ENCODE data around the gene CCDC12. TPM values are rescaled to one million over a fixed set of nuclear protein-coding genes. Genes with fewer than 3 reads are reported as not detected.

Gene CCDC12
- total and polyA plus RNA-seq, 8 donors = 34.7 to 57.9 (median 46.1) TPM

- H3K27me3 ChIP-seq = no peaks in the 10 kb centered on the region
- ATAC-seq (no peak), DNase-seq (peak in 1 of 4 donors; percentile 26)
- peak overlapping the region in 1 of 2 donors; percentile 92 for H3K27ac ChIP-seq
- intact Hi-C loops (cut with DNase I) = no loop called here
- H3K36me3 ChIP-seq = peaks cover 0 to 22% of the 10 kb centered on the region in 2 donors
- H3K4me1 ChIP-seq = peaks cover 70 to 99% of the 10 kb centered on the region in 2 donors
- H3K9me3 ChIP-seq = no peaks in the 10 kb centered on the region
- no peak for TF ChIP-seq CTCF (IDR thresholded peaks at IDR 0.05)
- H3K4me3 ChIP-seq = no peak overlapping the region
Measured at GRCh38 chr3:46933261-46933660, 43.3 kb downstream of the CCDC12 start.

DNA sequence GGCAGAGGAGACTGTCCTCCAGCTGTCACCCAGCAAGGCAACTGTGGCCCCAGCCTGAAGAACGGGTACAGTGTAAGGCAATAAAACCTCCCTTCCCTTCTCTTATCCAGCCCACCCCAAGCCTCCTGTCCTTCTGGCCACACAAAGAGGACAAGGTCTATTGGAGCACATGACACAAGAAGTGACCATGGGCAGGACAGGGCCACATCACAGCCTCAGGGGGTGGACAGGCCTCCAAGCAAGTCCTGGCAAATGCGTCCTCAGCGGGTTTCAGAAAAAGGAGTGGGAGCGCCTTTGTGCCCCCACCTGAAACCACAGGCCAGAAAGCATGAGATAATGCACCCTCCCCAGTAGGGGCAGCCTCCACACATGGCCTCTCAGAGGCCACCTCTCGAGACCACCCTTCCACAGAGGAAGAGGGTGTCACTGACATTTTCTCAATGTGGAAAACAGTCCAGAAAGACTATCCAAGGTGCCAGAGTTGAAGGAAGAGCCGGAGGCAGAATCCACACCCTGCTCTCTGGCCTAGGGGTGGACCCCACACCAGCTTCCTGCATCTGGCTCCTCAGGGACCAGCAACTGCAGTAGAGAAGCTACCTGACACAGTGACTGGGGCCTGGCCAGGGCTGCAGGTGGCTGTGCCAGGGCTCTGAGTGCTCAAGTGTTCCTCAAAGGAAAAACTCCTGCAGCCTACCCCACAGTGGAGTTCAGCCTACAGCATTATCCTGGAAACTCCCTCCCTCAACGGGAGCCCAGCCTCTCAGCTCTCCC is 43.9 kb downstream of the CCDC12 start:
- no peak for TF ChIP-seq CTCF (IDR thresholded peaks at IDR 0.05)
- H3K9me3 ChIP-seq = no peaks in the 10 kb centered on the region
- no peak overlapping the region for H3K4me3 ChIP-seq
- peak; percentile 9 for ATAC-seq
- DNase-seq = peak in 1 of 4 donors; percentile 47
- intact Hi-C loops (cut with DNase I) = no loop called here
- no peaks in the 10 kb centered on the region for H3K27me3 ChIP-seq
- H3K4me1 ChIP-seq = peaks cover 72 to 99% of the 10 kb centered on the region in 2 donors
- H3K36me3 ChIP-seq = peaks cover 0 to 16% of the 10 kb centered on the region in 2 donors
- H3K27ac ChIP-seq = peak overlapping the region; percentile 79 to 92

DNA sequence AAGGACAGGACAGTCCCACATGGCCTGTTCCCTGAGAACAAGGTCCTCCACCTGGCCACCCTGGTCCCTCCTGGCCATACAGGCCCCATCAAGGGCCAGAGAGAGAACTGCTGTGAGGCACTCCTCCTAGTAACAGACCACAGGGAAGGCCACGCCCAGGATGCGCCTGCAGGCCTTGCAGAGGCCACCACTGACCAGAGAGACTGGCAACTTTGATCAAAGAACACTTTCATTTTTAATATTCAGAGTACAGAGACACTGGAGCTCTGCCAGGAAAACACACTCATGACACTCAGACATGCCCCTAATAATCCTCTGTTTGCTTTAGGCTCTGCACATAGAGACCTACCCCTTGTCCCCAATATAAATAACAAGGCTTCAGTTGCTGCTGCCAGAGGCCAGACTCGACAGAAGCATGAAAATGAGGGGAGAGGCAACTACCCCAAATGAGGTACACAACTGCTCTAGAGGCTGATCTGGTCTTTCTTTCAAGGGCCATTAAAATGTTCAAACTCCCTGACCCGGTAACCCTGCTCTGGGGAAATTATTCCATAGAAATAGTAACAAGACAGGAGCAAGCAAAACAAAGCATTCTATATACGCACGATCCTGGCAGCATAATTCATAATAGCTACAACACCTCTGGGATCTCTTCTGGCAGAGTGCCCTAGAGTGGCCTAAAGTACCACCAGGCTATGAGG is 44.8 kb downstream of the CCDC12 start:
- ATAC-seq (peak; percentile 15), DNase-seq (peak in 2 of 4 donors; percentile 82 to 95)
- intact Hi-C loops (cut with DNase I) = no loop called here
- Histone ChIP-seq H3K4me1 (peaks cover 79 to 99% of the 10 kb centered on the region in 2 donors), H3K9me3 (no peaks in the 10 kb centered on the region), H3K27me3 (no peaks in the 10 kb centered on the region), H3K36me3 (peaks cover 0 to 7% of the 10 kb centered on the region in 2 donors), H3K27ac (peak overlapping the region; percentile 79 to 92), H3K4me3 (no peak overlapping the region)
- TF ChIP-seq CTCF (IDR thresholded peaks at IDR 0.05) = no peak

DNA sequence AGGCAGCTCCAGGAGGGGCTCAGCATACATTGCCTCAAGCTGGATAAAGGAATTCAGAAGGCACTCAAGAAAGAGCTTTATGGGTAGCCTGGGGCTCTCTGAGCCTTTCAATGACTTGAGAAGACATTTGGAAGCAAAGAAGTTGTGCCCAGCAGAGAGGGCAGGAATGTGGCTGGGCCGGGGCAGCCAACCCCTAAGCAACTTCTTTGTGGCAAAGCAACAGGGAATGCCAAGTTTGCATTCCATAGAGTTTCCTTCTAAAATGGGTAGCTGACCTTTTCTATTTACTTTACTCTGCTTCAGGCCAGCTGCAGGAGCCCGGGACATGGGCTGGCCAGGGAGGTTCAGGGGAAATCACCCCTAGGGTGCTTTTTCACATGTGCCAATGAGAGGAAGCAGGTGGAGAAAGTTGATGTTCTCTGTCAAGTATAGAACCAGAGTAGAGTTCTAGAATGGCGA is 45.6 kb downstream of the CCDC12 start:
- Histone ChIP-seq H3K4me1 (peaks cover 78 to 99% of the 10 kb centered on the region in 2 donors), H3K36me3 (peaks cover 0 to 4% of the 10 kb centered on the region in 2 donors), H3K9me3 (no peaks in the 10 kb centered on the region), H3K4me3 (no peak overlapping the region), H3K27ac (peak overlapping the region; percentile 79 to 92), H3K27me3 (no peaks in the 10 kb centered on the region)
- ATAC-seq (peak; percentile 34), DNase-seq (peak in 2 of 4 donors; percentile 70 to 80)
- intact Hi-C loops (cut with DNase I) = no loop called here
- no peak for TF ChIP-seq CTCF (IDR thresholded peaks at IDR 0.05)
